K562 treated with DMSO at 1 percent for 24 hours (cell line): ENCODE data around the gene HYCC1. TPM values are rescaled to one million over a fixed set of nuclear protein-coding genes. Genes with fewer than 3 reads are reported as not detected.

Experiments used
- total RNA-seq: library from RNA; unstranded; fragments of 300-600 nt; gene quantifications from 2 replicates; pipeline ENCODE4 v1.2.3, GENCODE V29; 2022; ENCODE audit warnings: low read depth; ENCODE audit not compliant: insufficient read depth

The HYCC1 gene
- 17.9 and 18.7 TPM in 2 replicates for total RNA-seq

GRCh38 chr7:23013715-23014649 lies at the start of gene HYCC1:
HYCC1 (minus strand) TSS chr7:23014130; CDS start chr7:22991111, 23,019 bp downstream.

Other genes starting within 250 kb of the HYCC1 start
- gene TOMM7, start 191.3 kb downstream of the HYCC1 start, total RNA-seq, result 530 and 532 TPM in 2 replicates
- 28.4 and 38.4 TPM in 2 replicates for gene KLHL7, start 91.7 kb upstream of the HYCC1 start, total RNA-seq
- gene NUP42, start 167.9 kb upstream of the HYCC1 start, total RNA-seq, result 26.5 and 45.7 TPM in 2 replicates
- gene GPNMB, start 232.6 kb upstream of the HYCC1 start, total RNA-seq, result 1.2 and 2.0 TPM in 2 replicates